Stimulated activated CD8-positive, alpha-beta memory T cell treated with anti-CD3 and anti-CD28 coated beads, Interleukin-2, amount 100 ng/mL, for 1 hour (primary cell): Measurements from ENCODE around the gene ARHGAP9.
"Not testable (repeated sequence)": the region's sequence is repeated elsewhere in the genome, so short reads cannot be mapped to it uniquely, and the experiment has no call there.

Experiments
- DNase-seq, 2 donors: peaks; one replicate each; pipeline ENCODE4 v3.0.0-alpha.2; 2020; ENCODE audit warnings: low read depth in 2 of 2

Gene ARHGAP9

DNA sequence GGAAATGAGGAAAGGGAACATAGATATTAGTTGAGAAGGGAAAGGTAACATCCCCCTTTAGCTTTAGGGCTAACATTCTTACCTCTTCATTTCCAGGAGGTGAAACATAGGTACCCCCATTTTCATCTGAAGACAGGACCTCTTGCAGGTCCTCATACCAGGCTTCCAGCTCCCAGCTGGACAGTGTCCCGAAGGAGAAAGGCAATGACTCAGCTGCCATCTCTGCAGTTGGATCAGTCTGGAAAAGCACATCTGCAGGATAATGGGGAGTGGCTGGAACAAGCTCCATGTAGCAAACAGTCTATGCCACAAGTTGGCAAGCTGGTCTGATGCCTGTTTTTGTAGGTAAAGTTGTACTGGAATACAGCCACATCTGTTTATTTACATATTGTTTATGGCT is 37.5 kb upstream of the ARHGAP9 start:
- no peak for DNase-seq

DNA sequence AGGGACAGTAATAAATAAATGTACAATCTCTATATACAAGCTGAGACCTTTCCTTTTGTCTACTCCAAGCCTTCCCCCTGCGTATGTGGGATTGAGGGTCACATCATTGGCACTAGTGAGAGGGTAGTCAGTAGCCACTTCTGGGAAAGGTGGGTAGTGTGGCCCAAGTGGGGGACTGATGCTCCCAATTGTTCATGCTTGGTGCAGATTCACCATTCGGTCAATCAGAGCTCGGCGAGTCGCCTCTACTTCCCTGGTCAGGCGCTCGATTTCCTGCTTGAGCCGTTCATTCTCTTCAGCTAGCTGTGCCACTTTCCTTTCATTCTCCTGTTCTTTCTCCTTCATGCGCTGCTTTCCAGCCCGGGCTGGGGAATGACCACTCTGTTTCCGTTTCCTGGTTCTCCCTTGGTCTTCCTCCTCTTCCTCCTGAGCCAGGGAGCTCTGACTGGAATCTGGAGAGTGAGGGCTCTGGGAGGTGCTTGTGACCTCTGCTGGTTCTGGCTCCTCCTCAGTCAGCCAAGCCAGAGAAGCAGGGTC is 37.0 kb upstream of the ARHGAP9 start:
- no peak for DNase-seq

- no peak for DNase-seq
Measured at GRCh38 chr12:57515934-57516541, 36.4 kb upstream of the ARHGAP9 start.

GRCh38 chr12:57515408-57515933 is 35.8 kb upstream of the ARHGAP9 start:
- DNase-seq = no peak

GRCh38 chr12:57514720-57515407 is 35.2 kb upstream of the ARHGAP9 start:
- no peak for DNase-seq

GRCh38 chr12:57514246-57514645 is 34.6 kb upstream of the ARHGAP9 start:
- not testable (repeated sequence) for DNase-seq

DNA sequence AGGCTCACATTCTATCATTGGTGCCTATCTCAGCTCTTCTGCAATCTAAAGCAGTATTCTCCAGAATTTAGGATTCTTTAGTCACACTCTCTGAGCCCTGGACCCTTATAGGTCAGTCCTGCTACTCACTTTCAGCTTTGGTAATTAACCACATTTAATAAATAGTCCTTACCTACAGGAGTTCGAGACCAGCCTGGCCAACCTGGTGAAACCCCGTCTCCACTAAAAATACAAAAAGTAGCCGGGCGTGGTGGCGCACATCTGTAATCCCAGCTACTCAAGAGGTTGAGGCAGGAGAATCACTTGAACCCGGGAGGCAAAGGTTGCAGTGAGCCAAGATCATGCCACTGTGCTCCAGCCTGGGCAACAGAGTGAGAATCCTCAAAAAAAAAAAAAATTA is 34.0 kb upstream of the ARHGAP9 start:
- DNase-seq = not testable (repeated sequence)

GRCh38 chr12:57513266-57513665 is 33.6 kb upstream of the ARHGAP9 start:
- DNase-seq = no peak

DNA sequence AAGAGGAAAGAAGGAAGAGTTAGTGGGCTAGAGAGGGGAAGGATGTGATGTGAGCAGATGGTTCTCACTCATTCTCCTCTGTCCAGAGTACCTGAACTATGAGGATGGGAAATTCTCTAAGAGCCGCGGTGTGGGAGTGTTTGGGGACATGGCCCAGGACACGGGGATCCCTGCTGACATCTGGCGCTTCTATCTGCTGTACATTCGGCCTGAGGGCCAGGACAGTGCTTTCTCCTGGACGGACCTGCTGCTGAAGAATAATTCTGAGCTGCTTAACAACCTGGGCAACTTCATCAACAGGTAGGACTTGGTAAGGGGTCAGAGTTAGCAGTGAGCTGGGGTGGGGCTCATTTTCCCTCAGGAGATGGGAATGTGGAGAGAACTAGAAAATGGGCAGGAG is 33.0 kb upstream of the ARHGAP9 start:
- DNase-seq = no peak

DNA sequence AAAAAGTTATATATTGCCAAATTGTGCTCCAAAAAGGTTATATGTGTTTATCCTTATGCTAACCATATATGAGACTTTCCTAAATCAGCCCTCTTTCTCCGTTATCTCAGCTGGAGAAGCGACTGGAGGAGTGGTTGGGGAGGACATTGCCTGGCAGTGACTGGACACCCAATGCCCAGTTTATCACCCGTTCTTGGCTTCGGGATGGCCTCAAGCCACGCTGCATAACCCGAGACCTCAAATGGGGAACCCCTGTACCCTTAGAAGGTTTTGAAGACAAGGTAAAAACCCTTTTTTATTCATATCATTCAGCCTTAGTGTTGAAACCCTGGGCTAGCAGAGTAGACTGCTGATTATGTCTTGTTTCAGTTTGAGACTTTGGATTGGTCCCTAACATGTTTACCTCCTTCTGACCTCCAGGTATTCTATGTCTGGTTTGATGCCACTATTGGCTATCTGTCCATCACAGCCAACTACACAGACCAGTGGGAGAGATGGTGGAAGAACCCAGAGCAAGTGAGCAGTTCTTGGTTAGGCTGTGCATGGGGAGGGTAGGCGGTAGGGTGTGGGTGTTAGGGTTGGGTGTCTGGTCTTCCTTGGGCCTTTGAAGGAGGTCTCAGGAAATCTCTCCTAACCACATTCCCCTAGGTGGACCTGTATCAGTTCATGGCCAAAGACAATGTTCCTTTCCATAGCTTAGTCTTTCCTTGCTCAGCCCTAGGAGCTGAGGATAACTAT is 32.1 kb upstream of the ARHGAP9 start:
- no peak for DNase-seq

- DNase-seq = no peak
Measured at GRCh38 chr12:57511161-57511560, 31.5 kb upstream of the ARHGAP9 start.

DNA sequence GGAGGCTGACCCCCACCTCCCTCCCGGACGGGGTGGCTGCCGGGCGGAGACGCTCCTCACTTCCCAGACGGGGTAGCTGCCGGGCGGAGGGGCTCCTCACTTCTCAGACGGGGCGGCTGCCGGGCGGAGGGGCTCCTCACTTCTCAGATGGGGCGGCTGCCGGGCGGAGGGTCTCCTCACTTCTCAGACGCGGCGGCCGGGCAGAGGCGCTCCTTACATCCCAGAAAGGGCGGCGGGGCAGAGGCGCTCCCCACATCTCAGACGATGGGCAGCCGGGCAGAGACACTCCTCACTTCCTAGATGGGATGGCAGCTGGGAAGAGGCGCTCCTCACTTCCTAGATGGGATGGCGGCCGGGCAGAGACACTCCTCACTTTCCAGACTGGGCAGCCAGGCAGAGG is 28.1 kb upstream of the ARHGAP9 start:
- not testable (repeated sequence) for DNase-seq

DNA sequence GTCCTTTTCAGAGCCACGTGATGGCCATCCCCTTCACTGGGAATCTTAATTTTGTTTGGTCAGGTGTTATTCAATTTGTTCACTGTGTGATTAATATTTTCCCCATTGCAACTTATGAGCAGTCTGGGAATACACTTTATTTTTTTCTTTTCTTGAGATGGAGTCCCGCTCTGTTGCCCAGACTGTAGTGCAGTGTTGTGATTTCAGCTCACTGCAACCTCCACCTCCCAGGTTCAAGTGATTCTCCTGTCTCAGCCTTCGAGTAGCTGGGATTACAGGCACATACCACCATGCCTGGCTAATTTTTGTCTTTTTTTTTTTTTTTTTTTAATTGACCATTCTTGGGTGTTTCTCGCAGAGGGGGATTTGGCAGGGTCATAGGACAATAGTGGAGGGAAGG is 26.9 kb upstream of the ARHGAP9 start:
- not testable (repeated sequence) for DNase-seq

GRCh38 chr12:57502311-57502969 is 22.8 kb upstream of the ARHGAP9 start:
- DNase-seq = not testable (repeated sequence)

- no peak for DNase-seq
Measured at GRCh38 chr12:57500213-57500612, 20.5 kb upstream of the ARHGAP9 start.

- no peak for DNase-seq
Measured at GRCh38 chr12:57498571-57498970, 18.9 kb upstream of the ARHGAP9 start.

GRCh38 chr12:57498132-57498502 is 18.5 kb upstream of the ARHGAP9 start:
- no peak for DNase-seq

GRCh38 chr12:57497223-57498131 is 17.8 kb upstream of the ARHGAP9 start:
- DNase-seq = no peak

- DNase-seq = no peak
Measured at GRCh38 chr12:57496822-57497221, 17.2 kb upstream of the ARHGAP9 start.

DNA sequence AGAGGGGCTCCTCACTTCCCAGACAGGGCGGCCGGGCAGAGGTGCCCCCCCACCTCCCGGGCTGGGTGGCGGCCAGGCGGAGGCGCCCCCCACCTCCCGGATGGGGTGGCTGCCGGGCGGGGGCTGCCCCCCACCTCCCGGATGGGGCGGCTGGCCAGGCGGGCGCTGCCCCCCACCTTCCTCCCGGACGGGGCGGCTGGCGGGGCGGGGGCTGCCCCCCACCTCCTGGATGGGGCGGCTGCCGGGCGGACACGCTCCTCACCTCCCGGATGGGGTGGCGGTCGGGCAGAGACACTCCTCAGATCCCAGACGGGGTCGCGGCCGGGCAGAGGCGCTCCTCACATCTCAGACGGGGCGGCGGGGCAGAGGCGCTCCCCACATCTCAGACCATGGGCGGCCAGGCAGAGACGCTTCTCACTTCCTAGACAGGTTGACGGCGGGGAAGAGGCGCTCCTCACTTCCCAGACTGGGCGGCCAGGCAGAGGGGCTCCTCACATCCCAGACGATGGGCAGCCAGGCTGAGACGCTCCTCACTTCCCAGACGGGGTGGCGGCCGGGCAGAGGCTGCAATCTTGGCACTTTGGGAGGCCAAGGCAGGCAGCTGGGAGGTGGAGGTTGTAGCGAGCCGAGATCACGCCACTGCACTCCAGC is 15.5 kb upstream of the ARHGAP9 start:
- DNase-seq = not testable (repeated sequence)
